ENCODE measurements around the gene NOC2L. TPM values are rescaled to one million over a fixed set of nuclear protein-coding genes. Genes with fewer than 3 reads are reported as not detected.

The NOC2L gene
- total RNA-seq, 1 donor from 2014 or later: 150 TPM

- no peak for DNase-seq (ENCODE audit: low spot score)
- H3K4me1 Mint-ChIP-seq (ENCODE audit: low read depth): peaks cover 3% of the 10 kb centered on the region
- H3K36me3 Mint-ChIP-seq (ENCODE audit: low read depth): peaks cover 13% of the 10 kb centered on the region
- H3K4me3 Mint-ChIP-seq (ENCODE audit: low read depth): no peak overlapping the region
- H3K27me3 Mint-ChIP-seq (ENCODE audit: low read depth): peaks cover 8% of the 10 kb centered on the region
- H3K9me3 Mint-ChIP-seq: no peaks in the 10 kb centered on the region
- H3K27ac Mint-ChIP-seq: no peak overlapping the region
- intact Hi-C loops (cut with micrococcal nuclease): no loop called here
Observed at GRCh38 chr1:967466-968343, 8.6 kb upstream of the NOC2L start.

- intact Hi-C loops (cut with micrococcal nuclease): no loop called here
- H3K27ac Mint-ChIP-seq: peak overlapping the region; percentile 58
- DNase-seq (ENCODE audit: low spot score): peak; percentile 75
- H3K36me3 Mint-ChIP-seq (ENCODE audit: low read depth): peaks cover 17% of the 10 kb centered on the region
- peaks cover 8% of the 10 kb centered on the region for H3K27me3 Mint-ChIP-seq (ENCODE audit: low read depth)
- H3K4me1 Mint-ChIP-seq (ENCODE audit: low read depth): peaks cover 4% of the 10 kb centered on the region
- H3K4me3 Mint-ChIP-seq (ENCODE audit: low read depth): peak overlapping the region; percentile 79
- H3K9me3 Mint-ChIP-seq: no peaks in the 10 kb centered on the region
Observed at GRCh38 chr1:966704-967300, 7.7 kb upstream of the NOC2L start.

- H3K9me3 Mint-ChIP-seq: no peaks in the 10 kb centered on the region
- intact Hi-C loops (cut with micrococcal nuclease): no loop called here
- DNase-seq (ENCODE audit: low spot score): no peak
- peaks cover 8% of the 10 kb centered on the region for H3K27me3 Mint-ChIP-seq (ENCODE audit: low read depth)
- H3K4me3 Mint-ChIP-seq (ENCODE audit: low read depth): peak within 1 kb of the TSS; percentile 79
- H3K4me1 Mint-ChIP-seq (ENCODE audit: low read depth): peaks cover 4% of the 10 kb centered on the region
- H3K36me3 Mint-ChIP-seq (ENCODE audit: low read depth): peaks cover 17% of the 10 kb centered on the region
- peak within 1 kb of the TSS; percentile 58 for H3K27ac Mint-ChIP-seq
Observed at GRCh38 chr1:966135-966703, 7.2 kb upstream of the NOC2L start, which contains the start of gene PLEKHN1. Gene PLEKHN1, plus strand, starts transcription at chr1:966482. Its CDS starts 50 bp downstream, at chr1:966532.

- intact Hi-C loops (cut with micrococcal nuclease): no loop called here
Observed at GRCh38 chr1:965526-966134, 6.6 kb upstream of the NOC2L start.

GRCh38 chr1:964691-965525 lies 5.9 kb upstream of the NOC2L start:
- peaks cover 17% of the 10 kb centered on the region for H3K36me3 Mint-ChIP-seq (ENCODE audit: low read depth)
- peaks cover 4% of the 10 kb centered on the region for H3K4me1 Mint-ChIP-seq (ENCODE audit: low read depth)
- peaks cover 8% of the 10 kb centered on the region for H3K27me3 Mint-ChIP-seq (ENCODE audit: low read depth)
- H3K9me3 Mint-ChIP-seq: no peaks in the 10 kb centered on the region
- peak overlapping the region; percentile 17 for H3K4me3 Mint-ChIP-seq (ENCODE audit: low read depth)
- intact Hi-C loops (cut with micrococcal nuclease): no loop called here
- DNase-seq (ENCODE audit: low spot score): no peak
- H3K27ac Mint-ChIP-seq: no peak overlapping the region

More at GRCh38 chr1:965526-966134, 6.6 kb upstream of the NOC2L start:
- peak overlapping the region; percentile 49 for H3K4me3 Mint-ChIP-seq (ENCODE audit: low read depth)
- no peaks in the 10 kb centered on the region for H3K9me3 Mint-ChIP-seq
- no peak overlapping the region for H3K27ac Mint-ChIP-seq
- H3K4me1 Mint-ChIP-seq (ENCODE audit: low read depth): peaks cover 4% of the 10 kb centered on the region
- no peak for DNase-seq (ENCODE audit: low spot score)
- peaks cover 8% of the 10 kb centered on the region for H3K27me3 Mint-ChIP-seq (ENCODE audit: low read depth)
- H3K36me3 Mint-ChIP-seq (ENCODE audit: low read depth): peaks cover 17% of the 10 kb centered on the region

GRCh38 chr1:963746-964525 lies 4.9 kb upstream of the NOC2L start:
- peaks cover 4% of the 10 kb centered on the region for H3K4me1 Mint-ChIP-seq (ENCODE audit: low read depth)
- no peak overlapping the region for H3K4me3 Mint-ChIP-seq (ENCODE audit: low read depth)
- H3K36me3 Mint-ChIP-seq (ENCODE audit: low read depth): peaks cover 17% of the 10 kb centered on the region
- no peak for DNase-seq (ENCODE audit: low spot score)
- no peaks in the 10 kb centered on the region for H3K9me3 Mint-ChIP-seq
- H3K27ac Mint-ChIP-seq: no peak overlapping the region
- intact Hi-C loops (cut with micrococcal nuclease): no loop called here
- peaks cover 4% of the 10 kb centered on the region for H3K27me3 Mint-ChIP-seq (ENCODE audit: low read depth)

GRCh38 chr1:963301-963651 lies 4.2 kb upstream of the NOC2L start:
- Mint-ChIP-seq H3K4me1 (ENCODE audit: low read depth) (peaks cover 7% of the 10 kb centered on the region), H3K4me3 (ENCODE audit: low read depth) (peak overlapping the region; percentile 21), H3K27me3 (ENCODE audit: low read depth) (peaks cover under 1% of the 10 kb centered on the region), H3K36me3 (ENCODE audit: low read depth) (peaks cover 20% of the 10 kb centered on the region), H3K27ac (no peak overlapping the region), H3K9me3 (no peaks in the 10 kb centered on the region)
- DNase-seq (ENCODE audit: low spot score): no peak
- intact Hi-C loops (cut with micrococcal nuclease): no loop called here

GRCh38 chr1:962381-963300 lies 3.6 kb upstream of the NOC2L start:
- peaks cover 23% of the 10 kb centered on the region for H3K36me3 Mint-ChIP-seq (ENCODE audit: low read depth)
- no peaks in the 10 kb centered on the region for H3K27me3 Mint-ChIP-seq (ENCODE audit: low read depth)
- H3K4me1 Mint-ChIP-seq (ENCODE audit: low read depth): peaks cover 10% of the 10 kb centered on the region
- no peak overlapping the region for H3K27ac Mint-ChIP-seq
- intact Hi-C loops (cut with micrococcal nuclease): no loop called here
- H3K4me3 Mint-ChIP-seq (ENCODE audit: low read depth): peak overlapping the region; percentile 58
- no peak for DNase-seq (ENCODE audit: low spot score)
- no peaks in the 10 kb centered on the region for H3K9me3 Mint-ChIP-seq

- no peaks in the 10 kb centered on the region for H3K27me3 Mint-ChIP-seq (ENCODE audit: low read depth)
- H3K9me3 Mint-ChIP-seq: no peaks in the 10 kb centered on the region
- peak overlapping the region; percentile 56 for H3K4me3 Mint-ChIP-seq (ENCODE audit: low read depth)
- no peak overlapping the region for H3K27ac Mint-ChIP-seq
- H3K4me1 Mint-ChIP-seq (ENCODE audit: low read depth): peaks cover 13% of the 10 kb centered on the region
- intact Hi-C loops (cut with micrococcal nuclease): no loop called here
- peaks cover 32% of the 10 kb centered on the region for H3K36me3 Mint-ChIP-seq (ENCODE audit: low read depth)
- no peak for DNase-seq (ENCODE audit: low spot score)
Observed at GRCh38 chr1:961132-961669, 2.1 kb upstream of the NOC2L start.

GRCh38 chr1:960363-961131 lies 1.5 kb upstream of the NOC2L start, which contains the start of gene KLHL17:
Gene KLHL17, plus strand, starts transcription at chr1:960584. Its CDS starts 110 bp downstream, at chr1:960694.
- Mint-ChIP-seq H3K4me1 (ENCODE audit: low read depth) (peaks cover 11% of the 10 kb centered on the region), H3K27me3 (ENCODE audit: low read depth) (no peaks in the 10 kb centered on the region), H3K27ac (peak within 1 kb of the TSS; percentile 68), H3K9me3 (no peaks in the 10 kb centered on the region), H3K4me3 (ENCODE audit: low read depth) (peak within 1 kb of the TSS; percentile 99), H3K36me3 (ENCODE audit: low read depth) (peaks cover 36% of the 10 kb centered on the region)
- intact Hi-C loops (cut with micrococcal nuclease): no loop called here
- peak; percentile 72 for DNase-seq (ENCODE audit: low spot score)
